IMR-90 (cell line): ENCODE results near the gene NDUFAF7. TPM values are rescaled to one million over a fixed set of nuclear protein-coding genes. Genes with fewer than 3 reads are reported as not detected.

ENCODE experiments used
- ATAC-seq: fragments of 200-7000 bp; cut with Tn5 transposase; 2 replicates; pipeline ENCODE4 v1.9.1; 2020; ENCODE audit warnings: low read depth, mild to moderate bottlenecking, moderate library complexity
- BruUV-seq: library from RNA; stranded (reverse); fragments of 400-500 nt; replicated peaks from 2 replicates; lab custom pipeline; 2021; lab: Mats Ljungman, UMichigan
- CTCF ChIA-PET: fragments of 300-600 bp; formaldehyde crosslinking; extraction: SDS; loops from one replicate; lab custom pipeline; 2021; ENCODE audit warnings: antibody characterized with exemption; lab: Yijun Ruan, JAX
- POLR2A ChIA-PET: fragments of 300-600 bp; sonication (Branson Sonifier 250); formaldehyde crosslinking; loops from one replicate; lab custom pipeline; 2022; ENCODE audit warnings: antibody characterized with exemption; ENCODE audit not compliant: unreplicated experiment; lab: Charles Lee
- DNase-seq: peaks from one replicate; pipeline ENCODE4 v3.0.0; 2013
- H2AFZ ChIP-seq: replicated peaks from 2 replicates; pipeline ENCODE3; 2013; ENCODE audit warnings: low read length, mild to moderate bottlenecking; ENCODE audit not compliant: poor library complexity
- H2AK5ac ChIP-seq: 2 replicates; pipeline ENCODE4 v1.6.1; 2013; ENCODE audit warnings: low read depth, low read length, inconsistent platforms
- H2AK9ac ChIP-seq: replicated peaks from 2 replicates; pipeline ENCODE3; 2013; ENCODE audit warnings: mild to moderate bottlenecking, low read depth, low read length, moderate library complexity; ENCODE audit not compliant: poor library complexity
- H2BK120ac ChIP-seq: 2 replicates; pipeline ENCODE4 v1.6.1; 2013; ENCODE audit warnings: low read depth, low read length, inconsistent platforms
- H2BK15ac ChIP-seq: 3 replicates; pipeline ENCODE4 v1.6.1; 2013; ENCODE audit warnings: low read depth, low read length, inconsistent platforms
- H2BK20ac ChIP-seq: 2 replicates; pipeline ENCODE4 v1.6.1; 2013; ENCODE audit warnings: low read depth, mild to moderate bottlenecking, inconsistent platforms, low read length, moderate library complexity
- H2BK5ac ChIP-seq: 2 replicates; pipeline ENCODE4 v1.6.1; 2013; ENCODE audit warnings: mild to moderate bottlenecking, low read depth, low read length, inconsistent platforms; ENCODE audit not compliant: poor library complexity, severe bottlenecking
- H3K14ac ChIP-seq: replicated peaks from 2 replicates; pipeline ENCODE4 v1.6.1; 2013; ENCODE audit warnings: low read depth, low read length, inconsistent platforms
- H3K18ac ChIP-seq: 2 replicates; pipeline ENCODE4 v1.6.1; 2013; ENCODE audit warnings: low read depth, low read length, control low read depth
- H3K23ac ChIP-seq: 2 replicates; pipeline ENCODE4 v1.6.1; 2013; ENCODE audit warnings: low read depth, low read length, inconsistent platforms
- H3K27ac ChIP-seq: 2 replicates; pipeline ENCODE4 v1.5.1; 2013; ENCODE audit warnings: mild to moderate bottlenecking, control low read depth, low read length; ENCODE audit not compliant: insufficient read depth
- H3K27me3 ChIP-seq: 2 replicates; pipeline ENCODE4 v1.6.1; 2013; ENCODE audit warnings: low read length; ENCODE audit not compliant: control insufficient read depth, insufficient read depth
- H3K36me3 ChIP-seq: 2 replicates; pipeline ENCODE4 v1.6.1; 2013; ENCODE audit warnings: low read length, mixed read lengths; ENCODE audit not compliant: control insufficient read depth, insufficient read depth
- H3K4ac ChIP-seq: 2 replicates; pipeline ENCODE4 v1.6.1; 2013; ENCODE audit warnings: low read depth, low read length, inconsistent platforms
- H3K4me1 ChIP-seq: 2 replicates; pipeline ENCODE4 v1.6.1; 2013; ENCODE audit warnings: low read length, mixed read lengths; ENCODE audit not compliant: control insufficient read depth, insufficient read depth
- H3K4me2 ChIP-seq: 2 replicates; pipeline ENCODE4 v1.6.1; 2013; ENCODE audit warnings: low read depth, mild to moderate bottlenecking, control low read depth, low read length, moderate library complexity
- H3K4me3 ChIP-seq: 2 replicates; pipeline ENCODE4 v1.5.1; 2013; ENCODE audit warnings: low read depth, mild to moderate bottlenecking, control low read depth, low read length, moderate library complexity; ENCODE audit not compliant: insufficient read depth
- H3K56ac ChIP-seq: 2 replicates; pipeline ENCODE4 v1.6.1; 2013; ENCODE audit warnings: low read length, inconsistent platforms; ENCODE audit not compliant: insufficient read depth; ENCODE audit errors: extremely low read depth
- H3K79me1 ChIP-seq, 2 experiments: 2 replicates each; pipeline ENCODE4 v1.6.1; 2013; ENCODE audit warnings: low read length in 2 of 2, inconsistent platforms in 1 of 2, low read depth in 1 of 2
- H3K9ac ChIP-seq: 2 replicates; pipeline ENCODE4 v1.6.1; 2013; ENCODE audit warnings: low read depth, low read length, control low read depth
- H3K9me1 ChIP-seq: 2 replicates; pipeline ENCODE4 v1.6.1; 2013; ENCODE audit warnings: low read length, inconsistent platforms; ENCODE audit not compliant: insufficient read depth
- H3K9me3 ChIP-seq: 2 replicates; pipeline ENCODE4 v1.6.1; 2013; ENCODE audit warnings: low read length; ENCODE audit not compliant: control insufficient read depth, insufficient read depth
- H4K20me1 ChIP-seq: 2 replicates; pipeline ENCODE4 v1.6.1; 2013; ENCODE audit warnings: low read length, inconsistent platforms; ENCODE audit not compliant: insufficient read depth
- H4K5ac ChIP-seq: 2 replicates; pipeline ENCODE4 v1.6.1; 2013; ENCODE audit warnings: mild to moderate bottlenecking, low read depth, low read length, control low read depth
- H4K8ac ChIP-seq, 2 experiments: 2 replicates each; pipeline ENCODE4 v1.6.1; 2013; ENCODE audit warnings: low read depth in 2 of 2, low read length in 2 of 2, control low read depth in 1 of 2, inconsistent platforms in 1 of 2
- H4K91ac ChIP-seq: 2 replicates; pipeline ENCODE4 v1.6.1; 2013; ENCODE audit warnings: low read depth, low read length, inconsistent platforms; ENCODE audit not compliant: insufficient read depth
- BHLHE40 ChIP-seq: fragments of 150-350 bp; IDR thresholded peaks from 2 replicates; pipeline ENCODE4 v1.6.1; 2016; ENCODE audit warnings: mild to moderate bottlenecking, low read depth, low read length
- CEBPB ChIP-seq: IDR thresholded peaks from 2 replicates; pipeline ENCODE4 v1.6.1; 2012; ENCODE audit warnings: low read depth, low read length, improper control_type of control experiment
- CHD1 ChIP-seq: IDR thresholded peaks from 2 replicates; pipeline ENCODE4 v1.6.1; 2012; ENCODE audit warnings: low read depth, low read length, improper control_type of control experiment
- FOS ChIP-seq: fragments of 150-350 bp; IDR thresholded peaks from 2 replicates; pipeline ENCODE4 v1.6.1; 2016; ENCODE audit warnings: low read depth, low read length
- MXI1 ChIP-seq: IDR thresholded peaks from 2 replicates; pipeline ENCODE4 v1.6.1; 2012; ENCODE audit warnings: low read depth, mild to moderate bottlenecking, low read length, moderate library complexity, borderline replicate concordance
- NFE2L2 ChIP-seq: fragments of 150-350 bp; IDR thresholded peaks from 2 replicates; pipeline ENCODE4 v1.6.1; 2016; ENCODE audit warnings: low read depth, mild to moderate bottlenecking, low read length
- POLR2A ChIP-seq: IDR thresholded peaks from 2 replicates; pipeline ENCODE4 v1.6.1; 2012; ENCODE audit warnings: mild to moderate bottlenecking, low read depth, low read length
- RAD21 ChIP-seq: IDR thresholded peaks from 2 replicates; pipeline ENCODE4 v1.6.1; 2012; ENCODE audit warnings: low read length, improper control_type of control experiment
- RCOR1 ChIP-seq: IDR thresholded peaks from 2 replicates; pipeline ENCODE4 v1.6.1; 2012; ENCODE audit warnings: mild to moderate bottlenecking, low read length, improper control_type of control experiment; ENCODE audit not compliant: insufficient replicate concordance
- RFX5 ChIP-seq: IDR thresholded peaks from 2 replicates; pipeline ENCODE4 v1.8.0; 2012; ENCODE audit warnings: low read depth, mild to moderate bottlenecking, low read length, moderate library complexity
- WGBS, 2 experiments: methylation state at CpG; one replicate each; pipeline versions ENCODE4 v1.1.5 to v1.1.7; 2013; ENCODE audit warnings: missing lambda C conversion rate in 2 of 2; ENCODE audit not compliant: insufficient read length in 1 of 2; ENCODE audit errors: extremely low coverage in 2 of 2; 5-methylcytosine and 5-hydroxymethylcytosine counted together
- dilution Hi-C: fragments of 300-500 bp; cut with HindIII; formaldehyde crosslinking; loops from one replicate; pipeline ENCODE4 v1.14.3; 2018; ENCODE audit warnings: low sequenced_read_pairs; ENCODE audit not compliant: unreplicated experiment
- in situ Hi-C: fragments of 300-500 bp; cut with MboI; formaldehyde crosslinking; loops from 3 replicates; pipeline ENCODE4 v1.14.3; 2019; ENCODE audit warnings: low sequenced_read_pairs, inconsistent platforms, mixed read lengths
- intact Hi-C: fragments of 100-400 bp; cut with micrococcal nuclease; formaldehyde crosslinking; loops from 2 replicates; pipeline ENCODE4 v1.10.0; 2022
- polyA plus RNA-seq, 3 experiments: library from polyadenylated mRNA; depleted of rRNA; stranded (reverse); fragments of >200 nt; gene quantifications; 2 replicates each; pipeline ENCODE4 v1.2.3, GENCODE V29; 2012; ENCODE audit warnings: low replicate concordance in 1 of 3
- total RNA-seq: library from RNA; depleted of rRNA; stranded (reverse); fragments of >200 nt; gene quantifications from 2 replicates; pipeline ENCODE4 v1.2.3, GENCODE V29; 2012
- TF ChIP-seq, protein P1 (sequence below): fragments of 150-350 bp; IDR thresholded peaks from 2 replicates; pipeline ENCODE4 v1.6.1; 2016; ENCODE audit warnings: low read depth, mild to moderate bottlenecking, low read length, moderate library complexity, borderline replicate concordance
- TF ChIP-seq, protein P2 (sequence below): conservative IDR thresholded peaks from 2 replicates; pipeline ENCODE4 v1.5.1; 2012; ENCODE audit warnings: mild to moderate bottlenecking, low read depth, low read length, improper control_type of control experiment

Gene NDUFAF7
- total and polyA plus RNA-seq, 2 of the 4 experiments (the other 2 are of a cell fraction), result 9.9 to 17.4 TPM

DNA sequence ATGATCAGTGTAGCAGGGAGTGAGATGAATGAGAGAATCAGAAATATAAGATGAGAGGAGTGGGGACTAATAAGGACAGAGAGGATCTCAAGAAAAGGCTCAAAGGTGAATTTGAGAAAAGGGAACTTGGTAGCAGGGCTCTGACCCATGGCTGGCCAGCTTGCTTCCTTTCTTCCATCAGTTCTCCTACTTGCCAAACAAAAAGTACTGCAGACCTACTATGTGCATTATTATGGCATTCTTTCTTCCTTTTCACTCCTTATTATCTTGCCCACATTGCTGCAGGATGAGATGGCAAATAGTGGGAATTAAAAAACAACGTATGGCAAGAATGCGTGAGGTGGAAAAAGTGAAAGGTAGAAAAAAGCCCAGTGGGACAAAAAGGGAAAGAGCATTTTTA, 60.2 kb downstream of the NDUFAF7 start:
- no peak overlapping the region for H3K23ac ChIP-seq
- no peak overlapping the region for H2BK20ac ChIP-seq
- H3K27me3 ChIP-seq, result no peaks in the 10 kb centered on the region
- no peak overlapping the region for H4K5ac ChIP-seq
- H2BK15ac ChIP-seq, result no peak overlapping the region
- H3K9me3 ChIP-seq, result no peaks in the 10 kb centered on the region
- dilution Hi-C loops, result no loop called here
- no CpG with 5 or more reads among the region's 2 CpGs for WGBS, 2 experiments
- no peak overlapping the region for H3K4ac ChIP-seq
- H3K18ac ChIP-seq, result no peak overlapping the region
- 0 out of 2 replicates have a peak, but pooled peaks cover 2% of the 10 kb centered on the region for H3K9me1 ChIP-seq
- no TSS peak for BruUV-seq
- no peak overlapping the region for H4K91ac ChIP-seq
- H2AFZ ChIP-seq, result no peak overlapping the region
- no peak overlapping the region for H3K27ac ChIP-seq
- ChIA-PET CTCF (no interaction called here), POLR2A (no interaction called here)
- peaks cover 4% of the 10 kb centered on the region for H3K36me3 ChIP-seq
- in situ Hi-C loops, result no loop called here
- no peak overlapping the region for H2AK5ac ChIP-seq
- intact Hi-C loops, result no loop called here
- ATAC-seq, result no peak
- no peak overlapping the region for H2BK120ac ChIP-seq
- no peak overlapping the region for H4K8ac ChIP-seq
- H3K79me1 ChIP-seq, result peaks cover 19 to 30% of the 10 kb centered on the region in 2 experiments
- H3K14ac ChIP-seq, result no peak overlapping the region
- H3K9ac ChIP-seq, result no peak overlapping the region
- TF ChIP-seq CHD1, result no peak
- no peak for TF ChIP-seq RCOR1
- TF ChIP-seq, protein P1, sequence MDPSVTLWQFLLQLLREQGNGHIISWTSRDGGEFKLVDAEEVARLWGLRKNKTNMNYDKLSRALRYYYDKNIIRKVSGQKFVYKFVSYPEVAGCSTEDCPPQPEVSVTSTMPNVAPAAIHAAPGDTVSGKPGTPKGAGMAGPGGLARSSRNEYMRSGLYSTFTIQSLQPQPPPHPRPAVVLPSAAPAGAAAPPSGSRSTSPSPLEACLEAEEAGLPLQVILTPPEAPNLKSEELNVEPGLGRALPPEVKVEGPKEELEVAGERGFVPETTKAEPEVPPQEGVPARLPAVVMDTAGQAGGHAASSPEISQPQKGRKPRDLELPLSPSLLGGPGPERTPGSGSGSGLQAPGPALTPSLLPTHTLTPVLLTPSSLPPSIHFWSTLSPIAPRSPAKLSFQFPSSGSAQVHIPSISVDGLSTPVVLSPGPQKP, result no peak
- TF ChIP-seq MXI1, result no peak
- no peak for TF ChIP-seq RFX5
- no peak for TF ChIP-seq CEBPB
- no peak for TF ChIP-seq POLR2A
- TF ChIP-seq RAD21, result no peak
- no peak for TF ChIP-seq NFE2L2
- TF ChIP-seq, protein P2, sequence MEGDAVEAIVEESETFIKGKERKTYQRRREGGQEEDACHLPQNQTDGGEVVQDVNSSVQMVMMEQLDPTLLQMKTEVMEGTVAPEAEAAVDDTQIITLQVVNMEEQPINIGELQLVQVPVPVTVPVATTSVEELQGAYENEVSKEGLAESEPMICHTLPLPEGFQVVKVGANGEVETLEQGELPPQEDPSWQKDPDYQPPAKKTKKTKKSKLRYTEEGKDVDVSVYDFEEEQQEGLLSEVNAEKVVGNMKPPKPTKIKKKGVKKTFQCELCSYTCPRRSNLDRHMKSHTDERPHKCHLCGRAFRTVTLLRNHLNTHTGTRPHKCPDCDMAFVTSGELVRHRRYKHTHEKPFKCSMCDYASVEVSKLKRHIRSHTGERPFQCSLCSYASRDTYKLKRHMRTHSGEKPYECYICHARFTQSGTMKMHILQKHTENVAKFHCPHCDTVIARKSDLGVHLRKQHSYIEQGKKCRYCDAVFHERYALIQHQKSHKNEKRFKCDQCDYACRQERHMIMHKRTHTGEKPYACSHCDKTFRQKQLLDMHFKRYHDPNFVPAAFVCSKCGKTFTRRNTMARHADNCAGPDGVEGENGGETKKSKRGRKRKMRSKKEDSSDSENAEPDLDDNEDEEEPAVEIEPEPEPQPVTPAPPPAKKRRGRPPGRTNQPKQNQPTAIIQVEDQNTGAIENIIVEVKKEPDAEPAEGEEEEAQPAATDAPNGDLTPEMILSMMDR, result no peak
- no peak for TF ChIP-seq BHLHE40
- no peak for TF ChIP-seq FOS
- H3K4me3 ChIP-seq, result no peak overlapping the region
- peaks cover 6% of the 10 kb centered on the region; the same call in 1 of the 2 replicates for H3K4me1 ChIP-seq
- no peak overlapping the region for H2BK5ac ChIP-seq
- H3K56ac ChIP-seq, result no peak overlapping the region
- no peak overlapping the region for H2AK9ac ChIP-seq
- H4K20me1 ChIP-seq, result no peaks in the 10 kb centered on the region
- H3K4me2 ChIP-seq, result no peak overlapping the region
- no peak for DNase-seq
